Neural cell (in vitro differentiated cells): Measurements from ENCODE around the gene NPAS2. TPM values are rescaled to one million over a fixed set of nuclear protein-coding genes. Genes with fewer than 3 reads are reported as not detected.

Experiments used
- H2AFZ ChIP-seq: fragments of 200-600, 300-800 bp; sonication (generic), shearing (Covaris generic); 2 replicates; pipeline ENCODE4 v1.6.0; 2014; ENCODE audit warnings: low read depth, mild to moderate bottlenecking, antibody characterized with exemption, low read length, moderate library complexity
- H3F3A ChIP-seq: fragments of 200-600 bp; shearing (Covaris generic); 2 replicates; pipeline ENCODE4 v1.6.1; 2016; ENCODE audit warnings: mild to moderate bottlenecking, moderate library complexity, mixed read lengths, antibody characterized with exemption, low read length; ENCODE audit not compliant: insufficient read depth, poor library complexity, severe bottlenecking
- H3K27ac ChIP-seq: fragments of 200-600, 300-800 bp; sonication (generic), shearing (Covaris generic); 2 replicates; pipeline ENCODE4 v1.5.1; 2014; ENCODE audit warnings: mild to moderate bottlenecking, low read length, moderate library complexity
- H3K27me3 ChIP-seq: fragments of 300-800, 200-600 bp; sonication (generic), shearing (Covaris generic); 2 replicates; pipeline ENCODE4 v1.6.0; 2014; ENCODE audit warnings: mild to moderate bottlenecking, low read depth, low read length, moderate library complexity; ENCODE audit not compliant: insufficient read depth
- H3K36me3 ChIP-seq: fragments of 300-800, 200-600 bp; sonication (generic), shearing (Covaris generic); 2 replicates; pipeline ENCODE4 v1.5.1; 2014; ENCODE audit warnings: mild to moderate bottlenecking, antibody characterized with exemption, low read length, moderate library complexity; ENCODE audit not compliant: insufficient read depth
- H3K4me2 ChIP-seq: fragments of 300-800, 200-600 bp; sonication (generic), shearing (Covaris generic); 2 replicates; pipeline ENCODE4 v1.6.0; 2014; ENCODE audit warnings: mild to moderate bottlenecking, low read length
- H3K4me3 ChIP-seq: fragments of 300-800, 200-600 bp; sonication (generic), shearing (Covaris generic); 2 replicates; pipeline ENCODE4 v1.5.1; 2014; ENCODE audit warnings: mild to moderate bottlenecking, low read length, moderate library complexity
- H3K79me2 ChIP-seq: fragments of 200-600 bp; shearing (Covaris generic); replicated peaks from 2 replicates; pipeline ENCODE4 v1.6.0; 2014; ENCODE audit warnings: mild to moderate bottlenecking, low read length, moderate library complexity; ENCODE audit not compliant: insufficient read depth
- H3K9ac ChIP-seq: fragments of 300-800, 200-600 bp; sonication (generic), shearing (Covaris generic); 2 replicates; pipeline ENCODE4 v1.6.1; 2016; ENCODE audit warnings: mild to moderate bottlenecking, low read length, mixed read lengths
- H3K9me2 ChIP-seq: fragments of 200-600 bp; shearing (Covaris generic); 2 replicates; pipeline ENCODE4 v1.6.1; 2016; ENCODE audit warnings: mild to moderate bottlenecking, low read length, mixed read lengths; ENCODE audit not compliant: insufficient read depth
- H3K9me3 ChIP-seq: fragments of 200-600, 300-800 bp; sonication (generic), shearing (Covaris generic); 2 replicates; pipeline ENCODE4 v1.6.1; 2016; ENCODE audit warnings: mild to moderate bottlenecking, mixed run types, low read length, moderate library complexity, mixed read lengths
- H4K20me1 ChIP-seq: fragments of 200-600 bp; shearing (Covaris generic); 2 replicates; pipeline ENCODE4 v1.6.1; 2016; ENCODE audit warnings: mild to moderate bottlenecking, mixed run types; ENCODE audit not compliant: insufficient read depth
- CTCF ChIP-seq: fragments of 450-650 bp; IDR thresholded peaks from 2 replicates; pipeline ENCODE4 v1.5.1; 2014; ENCODE audit warnings: antibody characterized with exemption, mild to moderate bottlenecking, moderate library complexity; ENCODE audit not compliant: poor library complexity, severe bottlenecking
- EP300 ChIP-seq: fragments of 450-650 bp; conservative IDR thresholded peaks from 2 replicates; pipeline ENCODE4 v1.6.1; 2014; ENCODE audit warnings: antibody characterized with exemption, mild to moderate bottlenecking, moderate library complexity; ENCODE audit not compliant: poor library complexity, severe bottlenecking
- EZH2 ChIP-seq: fragments of 200-600, 300-800 bp; shearing (Covaris generic), sonication (generic); IDR thresholded peaks from 2 replicates; pipeline ENCODE4 v1.6.1; 2014; ENCODE audit warnings: antibody characterized with exemption, low read length, borderline replicate concordance, mild to moderate bottlenecking; ENCODE audit not compliant: insufficient read depth, poor library complexity, severe bottlenecking
- MXI1 ChIP-seq: fragments of 450-650 bp; conservative IDR thresholded peaks from 2 replicates; pipeline ENCODE4 v1.6.1; 2014; ENCODE audit warnings: antibody characterized with exemption, mild to moderate bottlenecking; ENCODE audit not compliant: poor library complexity, severe bottlenecking
- POLR2AphosphoS5 ChIP-seq: IDR thresholded peaks from 2 replicates; pipeline ENCODE4 v1.6.1; 2012
- RAD21 ChIP-seq: fragments of 450-650 bp; conservative IDR thresholded peaks from 2 replicates; pipeline ENCODE4 v1.6.1; 2014; ENCODE audit warnings: antibody characterized with exemption, mild to moderate bottlenecking, moderate library complexity
- REST ChIP-seq: IDR thresholded peaks from 2 replicates; pipeline ENCODE4 v1.6.1; 2012; ENCODE audit warnings: borderline replicate concordance
- SMC3 ChIP-seq: fragments of 450-650 bp; conservative IDR thresholded peaks from 2 replicates; pipeline ENCODE4 v1.6.1; 2014; ENCODE audit warnings: antibody characterized with exemption, mild to moderate bottlenecking, moderate library complexity; ENCODE audit not compliant: poor library complexity
- TAF1 ChIP-seq: IDR thresholded peaks from 2 replicates; pipeline ENCODE4 v1.6.1; 2012; ENCODE audit warnings: low read depth
- polyA plus RNA-seq: library from polyadenylated mRNA; depleted of rRNA; stranded (reverse); fragments of >200 nt; gene quantifications from 2 replicates; pipeline ENCODE4 v1.2.3, GENCODE V29; 2014

NPAS2 gene
- polyA plus RNA-seq, 1 donor from 2014 or later = 2.1 TPM

GRCh38 chr2:100852999-100853908 lies 33.3 kb downstream of the NPAS2 start:
- Histone ChIP-seq H3K27me3 (no peaks in the 10 kb centered on the region), H3F3A (no peaks in the 10 kb centered on the region), H3K4me2 (no peak overlapping the region), H3K27ac (no peak overlapping the region), H3K36me3 (no peaks in the 10 kb centered on the region), H3K4me3 (no peak overlapping the region), H2AFZ (no peak overlapping the region), H3K9ac (no peak overlapping the region), H3K9me3 (no peaks in the 10 kb centered on the region), H3K9me2 (no peaks in the 10 kb centered on the region), H4K20me1 (no peaks in the 10 kb centered on the region), H3K79me2 (no peaks in the 10 kb centered on the region)
- TF ChIP-seq EP300 (no peak), RAD21 (no peak), POLR2AphosphoS5 (no peak), REST (no peak), TAF1 (no peak), CTCF (no peak), MXI1 (no peak), SMC3 (no peak), EZH2 (no peak)

GRCh38 chr2:100853909-100854810 lies 34.2 kb downstream of the NPAS2 start:
- Histone ChIP-seq H3K9me3 (no peaks in the 10 kb centered on the region), H3K36me3 (no peaks in the 10 kb centered on the region), H3K9me2 (no peaks in the 10 kb centered on the region), H3K9ac (no peak overlapping the region), H2AFZ (no peak overlapping the region), H3K4me3 (no peak overlapping the region), H3K27me3 (no peaks in the 10 kb centered on the region), H3K79me2 (no peaks in the 10 kb centered on the region), H3F3A (no peaks in the 10 kb centered on the region), H4K20me1 (no peaks in the 10 kb centered on the region), H3K27ac (no peak overlapping the region), H3K4me2 (no peak overlapping the region)
- no peak for TF ChIP-seq TAF1
- no peak for TF ChIP-seq REST
- no peak for TF ChIP-seq MXI1
- TF ChIP-seq CTCF = no peak
- no peak for TF ChIP-seq EZH2
- TF ChIP-seq EP300 = no peak
- no peak for TF ChIP-seq POLR2AphosphoS5
- no peak for TF ChIP-seq SMC3
- no peak for TF ChIP-seq RAD21
